ENCODE results near the gene ACSS1.

The ACSS1 gene

DNA sequence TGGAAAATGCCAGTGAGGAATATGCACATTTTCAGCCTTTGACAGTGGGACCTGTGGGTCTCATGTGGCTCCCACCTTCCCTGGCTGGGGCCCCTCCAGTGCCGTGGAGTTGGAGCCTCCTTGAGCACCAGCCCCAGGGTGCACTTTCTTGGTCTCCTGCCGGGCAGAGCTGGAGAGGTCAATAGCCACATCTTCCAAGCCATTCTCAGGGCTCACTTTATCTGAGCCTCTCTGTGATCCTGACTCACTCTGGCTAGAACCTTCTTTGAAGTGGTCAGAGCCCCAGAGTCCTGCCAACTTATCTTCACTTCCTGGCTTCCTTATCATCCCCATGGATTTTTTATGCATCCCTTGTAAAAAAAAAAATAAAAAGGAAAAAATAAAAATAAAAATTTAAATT, 18.3 kb upstream of the ACSS1 start:
- Histone ChIP-seq H3K27me3 (ENCODE audit: control insufficient read depth, low read length) (peaks cover 52% of the 10 kb centered on the region), H3K4me3 (ENCODE audit: low read length) (no peak overlapping the region), H3F3A (ENCODE audit: control insufficient read depth, insufficient read depth) (no peaks in the 10 kb centered on the region), H3K9me3 (ENCODE audit: control insufficient read depth, insufficient read depth, low read length) (no peaks in the 10 kb centered on the region), H3K4me1 (ENCODE audit: control insufficient read depth, low read length) (no peaks in the 10 kb centered on the region), H4K20me1 (ENCODE audit: control insufficient read depth, insufficient read depth, low read depth, low read length) (no peaks in the 10 kb centered on the region), H3K4me2 (ENCODE audit: low read length) (no peak overlapping the region), H3K79me2 (ENCODE audit: control insufficient read depth, low read length) (no peaks in the 10 kb centered on the region), H3K9me2 (replicated peaks; ENCODE audit: control insufficient read depth, low read length) (no peaks in the 10 kb centered on the region), H3K36me3 (ENCODE audit: control insufficient read depth, low read length) (no peaks in the 10 kb centered on the region), H3K27ac (ENCODE audit: low read depth, low read length) (no peak overlapping the region)
- TF ChIP-seq EZH2phosphoT487 (IDR thresholded peaks at IDR 0.05; ENCODE audit: borderline replicate concordance, low read length): no peak
- TF ChIP-seq, protein P1, sequence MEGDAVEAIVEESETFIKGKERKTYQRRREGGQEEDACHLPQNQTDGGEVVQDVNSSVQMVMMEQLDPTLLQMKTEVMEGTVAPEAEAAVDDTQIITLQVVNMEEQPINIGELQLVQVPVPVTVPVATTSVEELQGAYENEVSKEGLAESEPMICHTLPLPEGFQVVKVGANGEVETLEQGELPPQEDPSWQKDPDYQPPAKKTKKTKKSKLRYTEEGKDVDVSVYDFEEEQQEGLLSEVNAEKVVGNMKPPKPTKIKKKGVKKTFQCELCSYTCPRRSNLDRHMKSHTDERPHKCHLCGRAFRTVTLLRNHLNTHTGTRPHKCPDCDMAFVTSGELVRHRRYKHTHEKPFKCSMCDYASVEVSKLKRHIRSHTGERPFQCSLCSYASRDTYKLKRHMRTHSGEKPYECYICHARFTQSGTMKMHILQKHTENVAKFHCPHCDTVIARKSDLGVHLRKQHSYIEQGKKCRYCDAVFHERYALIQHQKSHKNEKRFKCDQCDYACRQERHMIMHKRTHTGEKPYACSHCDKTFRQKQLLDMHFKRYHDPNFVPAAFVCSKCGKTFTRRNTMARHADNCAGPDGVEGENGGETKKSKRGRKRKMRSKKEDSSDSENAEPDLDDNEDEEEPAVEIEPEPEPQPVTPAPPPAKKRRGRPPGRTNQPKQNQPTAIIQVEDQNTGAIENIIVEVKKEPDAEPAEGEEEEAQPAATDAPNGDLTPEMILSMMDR (IDR thresholded peaks at IDR 0.05; ENCODE audit: low read depth, low read length, poor library complexity, severe bottlenecking): no peak

DNA sequence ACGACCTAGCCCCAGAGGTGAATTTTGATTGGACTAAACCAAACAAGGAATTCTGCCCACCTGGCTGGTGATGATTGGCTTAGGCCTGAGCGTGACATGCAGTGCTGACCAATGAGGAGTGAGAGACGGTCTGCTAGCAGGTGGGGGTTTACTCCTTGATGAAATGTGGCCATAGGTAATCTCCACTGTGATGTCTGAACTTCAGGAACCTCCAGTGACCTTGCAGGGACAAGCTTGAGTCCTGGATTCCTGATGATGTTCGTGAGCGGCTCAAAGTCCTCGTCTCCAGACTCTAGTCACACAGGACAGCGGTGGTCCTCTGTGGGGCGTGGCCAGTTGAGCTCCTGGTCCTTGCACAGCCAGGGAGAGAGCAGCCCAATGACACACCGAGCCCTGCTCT, 15.6 kb upstream of the ACSS1 start:
- no peak overlapping the region for H3K4me3 ChIP-seq (ENCODE audit: low read length)
- no peaks in the 10 kb centered on the region for H3K79me2 ChIP-seq (ENCODE audit: control insufficient read depth, low read length)
- H3K27me3 ChIP-seq (ENCODE audit: control insufficient read depth, low read length): peaks cover 64% of the 10 kb centered on the region
- H3K27ac ChIP-seq (ENCODE audit: low read depth, low read length): no peak overlapping the region
- no peaks in the 10 kb centered on the region for H3F3A ChIP-seq (ENCODE audit: control insufficient read depth, insufficient read depth)
- H3K4me1 ChIP-seq (ENCODE audit: control insufficient read depth, low read length): no peaks in the 10 kb centered on the region
- no peaks in the 10 kb centered on the region for H3K9me3 ChIP-seq (ENCODE audit: control insufficient read depth, insufficient read depth, low read length)
- no peaks in the 10 kb centered on the region for H3K36me3 ChIP-seq (ENCODE audit: control insufficient read depth, low read length)
- H4K20me1 ChIP-seq (ENCODE audit: control insufficient read depth, insufficient read depth, low read depth, low read length): no peaks in the 10 kb centered on the region
- H3K4me2 ChIP-seq (ENCODE audit: low read length): no peak overlapping the region
- TF ChIP-seq, protein P1 (IDR thresholded peaks at IDR 0.05; ENCODE audit: low read depth, low read length, poor library complexity, severe bottlenecking): no peak
- no peak for TF ChIP-seq EZH2phosphoT487 (IDR thresholded peaks at IDR 0.05; ENCODE audit: borderline replicate concordance, low read length)
- no peaks in the 10 kb centered on the region for H3K9me2 ChIP-seq (replicated peaks; ENCODE audit: control insufficient read depth, low read length)

DNA sequence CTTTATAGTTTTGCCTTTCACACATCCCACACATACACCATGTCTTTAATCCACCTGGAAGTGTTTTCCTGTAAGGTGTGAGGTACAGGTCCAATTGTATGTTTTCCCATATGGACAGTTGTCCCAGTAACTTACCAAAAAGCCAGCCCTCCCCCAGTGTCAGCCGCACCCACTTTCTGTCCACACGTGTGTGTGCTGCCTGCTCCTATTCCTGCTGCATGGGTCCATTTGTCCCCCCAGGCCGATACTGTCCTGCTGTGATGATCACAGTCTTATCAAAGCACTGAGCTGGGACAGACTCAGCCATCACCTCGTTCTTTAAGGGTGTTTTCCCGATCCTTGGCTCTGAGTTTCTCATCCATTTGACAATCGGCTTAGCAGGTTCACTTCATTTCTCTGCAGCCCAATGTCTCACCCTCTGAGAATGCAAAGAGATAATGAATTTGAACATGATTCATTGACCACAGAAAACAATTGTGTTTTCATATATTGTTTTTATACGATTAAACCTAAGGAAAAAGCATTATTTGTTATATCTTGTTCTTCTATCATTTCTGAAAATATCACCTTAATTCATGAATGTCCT, 14.4 kb upstream of the ACSS1 start:
- TF ChIP-seq, protein P1 (IDR thresholded peaks at IDR 0.05; ENCODE audit: low read depth, low read length, poor library complexity, severe bottlenecking): no peak
- TF ChIP-seq EZH2phosphoT487 (IDR thresholded peaks at IDR 0.05; ENCODE audit: borderline replicate concordance, low read length): no peak
- H3F3A ChIP-seq (ENCODE audit: control insufficient read depth, insufficient read depth): no peaks in the 10 kb centered on the region
- peaks cover 58% of the 10 kb centered on the region for H3K27me3 ChIP-seq (ENCODE audit: control insufficient read depth, low read length)
- peaks cover 4% of the 10 kb centered on the region; the same call in 1 of the 2 replicates for H3K9me3 ChIP-seq (ENCODE audit: control insufficient read depth, insufficient read depth, low read length)
- H4K20me1 ChIP-seq (ENCODE audit: control insufficient read depth, insufficient read depth, low read depth, low read length): no peaks in the 10 kb centered on the region
- no peaks in the 10 kb centered on the region for H3K36me3 ChIP-seq (ENCODE audit: control insufficient read depth, low read length)
- H3K4me3 ChIP-seq (ENCODE audit: low read length): no peak overlapping the region
- no peaks in the 10 kb centered on the region for H3K79me2 ChIP-seq (ENCODE audit: control insufficient read depth, low read length)
- no peaks in the 10 kb centered on the region for H3K9me2 ChIP-seq (replicated peaks; ENCODE audit: control insufficient read depth, low read length)
- H3K4me2 ChIP-seq (ENCODE audit: low read length): no peak overlapping the region
- no peak overlapping the region for H3K27ac ChIP-seq (ENCODE audit: low read depth, low read length)
- H3K4me1 ChIP-seq (ENCODE audit: control insufficient read depth, low read length): no peaks in the 10 kb centered on the region

All from DOHH2 (cell line).